A549 (cell line): ENCODE data around the gene OGFOD2. TPM values are rescaled to one million over a fixed set of nuclear protein-coding genes. Genes with fewer than 3 reads are reported as not detected.

Experiments used
- ATAC-seq, 2 experiments: fragments of 200-7000 bp in 1 of 2; fragments of >200 bp in 1 of 2; cut with Nextera tagmentation in 1 of 2; cut with Tn5 transposase in 1 of 2; 3 replicates each; pipeline versions ENCODE4 v1.8.0 to v1.9.1; 2018 to 2020; ENCODE audit warnings: mild to moderate bottlenecking in 1 of 2, moderate library complexity in 1 of 2
- CTCF ChIA-PET: fragments of 300-600 bp; sonication (Branson Sonifier 250); formaldehyde crosslinking; extraction: SDS; loops from one replicate; lab custom pipeline; 2021; ENCODE audit warnings: antibody characterized with exemption, inconsistent platforms; lab: Yijun Ruan, JAX
- POLR2A ChIA-PET: fragments of 350-600 bp; formaldehyde crosslinking; extraction: SDS; loops from one replicate; lab custom pipeline; 2021; ENCODE audit warnings: antibody characterized with exemption, inconsistent platforms; lab: Yijun Ruan, JAX
- DNase-seq, 2 experiments: peaks; one replicate each; pipeline versions ENCODE4 v3.0.0 to v3.0.0-alpha.2; 2011 to 2016; ENCODE audit warnings: low read depth in 1 of 2, low spot score in 1 of 2
- FAIRE-seq: peaks from 2 replicates; lab custom pipeline; 2011; peaks lifted over from hg19 to GRCh38; lab: Jason Lieb, UNC
- H3K27ac ChIP-seq, 2 experiments: fragments of >200 bp; sonication (Bioruptor Twin); formaldehyde crosslinking; 3 replicates each; pipeline ENCODE4 v1.5.1; 2016 to 2017
- H3K4me1 ChIP-seq: fragments of >200 bp; sonication (Bioruptor Twin); formaldehyde crosslinking; 3 replicates; pipeline ENCODE4 v1.6.1; 2016
- H3K4me2 ChIP-seq: fragments of >200 bp; sonication (Bioruptor Twin); formaldehyde crosslinking; 3 replicates; pipeline ENCODE4 v1.6.1; 2016
- H3K4me3 ChIP-seq: fragments of >200 bp; sonication (Bioruptor Twin); formaldehyde crosslinking; 3 replicates; pipeline ENCODE4 v1.5.1; 2016
- H3K9me3 ChIP-seq: fragments of >200 bp; sonication (Bioruptor Twin); formaldehyde crosslinking; 3 replicates; pipeline ENCODE4 v1.6.1; 2016
- BHLHE40 ChIP-seq: IDR thresholded peaks from 2 replicates; pipeline ENCODE4 v1.6.1; 2012; ENCODE audit warnings: low read depth, low read length, inconsistent platforms
- FOSB ChIP-seq: fragments of 250-450 bp; sonication (Bioruptor Pico); IDR thresholded peaks from 2 replicates; pipeline ENCODE4 v1.5.0; 2020; ENCODE audit warnings: mild to moderate bottlenecking, moderate library complexity
- FOSL2 ChIP-seq, 2 experiments: fragments of 450-650 bp in 1 of 2; fragments of >200 bp in 1 of 2; sonication (Bioruptor Twin) in 1 of 2; formaldehyde crosslinking; IDR thresholded peaks; 2 replicates each; pipeline versions ENCODE4 v1.5.0 to v1.6.1; 2016 to 2020; ENCODE audit warnings: mild to moderate bottlenecking in 1 of 2, moderate library complexity in 1 of 2
- FOXS1 ChIP-seq: fragments of 250-450 bp; sonication (Bioruptor Pico); IDR thresholded peaks from 2 replicates; pipeline ENCODE4 v1.5.0; 2020; ENCODE audit warnings: mild to moderate bottlenecking, moderate library complexity
- GATA3 ChIP-seq: IDR thresholded peaks from 2 replicates; pipeline ENCODE4 v1.6.1; 2012; ENCODE audit warnings: borderline replicate concordance
- HDAC2 ChIP-seq: fragments of 200-600 bp; sonication (generic); IDR thresholded peaks from 2 replicates; pipeline ENCODE4 v1.6.1; 2016
- HEYL ChIP-seq: fragments of 250-450 bp; sonication (Bioruptor Pico); IDR thresholded peaks from 2 replicates; pipeline ENCODE4 v1.8.0; 2021; ENCODE audit warnings: mild to moderate bottlenecking, moderate library complexity
- MAFK ChIP-seq: fragments of 450-650 bp; IDR thresholded peaks from 2 replicates; pipeline ENCODE4 v1.6.1; 2014; ENCODE audit not compliant: partially characterized antibody
- MAZ ChIP-seq: fragments of 150-350 bp; IDR thresholded peaks from 2 replicates; pipeline ENCODE4 v1.6.1; 2014; ENCODE audit warnings: antibody characterized with exemption, low read depth, low read length, borderline replicate concordance
- MYC ChIP-seq: IDR thresholded peaks from 2 replicates; pipeline ENCODE4 v1.6.1; 2012; ENCODE audit warnings: mild to moderate bottlenecking, inconsistent platforms, low read length, improper control_type of control experiment, borderline replicate concordance
- NPAS2 ChIP-seq: fragments of 250-450 bp; sonication (Bioruptor Pico); IDR thresholded peaks from 2 replicates; pipeline ENCODE4 v1.8.0; 2022; ENCODE audit warnings: mild to moderate bottlenecking, moderate library complexity, borderline replicate concordance
- NR3C1 ChIP-seq: fragments of >200 bp; sonication (Bioruptor Twin); formaldehyde crosslinking; IDR thresholded peaks from 3 replicates; pipeline ENCODE4 v1.6.1; 2017
- PHF8 ChIP-seq: fragments of 200-600 bp; sonication (generic); IDR thresholded peaks from 2 replicates; pipeline ENCODE4 v1.6.1; 2016; ENCODE audit warnings: low read depth, mild to moderate bottlenecking, antibody characterized with exemption, moderate library complexity, borderline replicate concordance
- RARB ChIP-seq: fragments of 250-450 bp; sonication (Bioruptor Pico); IDR thresholded peaks from 2 replicates; pipeline ENCODE4 v1.8.0; 2021; ENCODE audit warnings: mild to moderate bottlenecking, moderate library complexity
- RNF2 ChIP-seq: fragments of 200-600 bp; sonication (generic); IDR thresholded peaks from 2 replicates; pipeline ENCODE4 v1.6.1; 2016; ENCODE audit warnings: low read depth, mild to moderate bottlenecking, antibody characterized with exemption, moderate library complexity, borderline replicate concordance
- SMC3 ChIP-seq: fragments of >200 bp; sonication (Bioruptor Twin); formaldehyde crosslinking; IDR thresholded peaks from 3 replicates; pipeline ENCODE4 v1.6.1; 2018; ENCODE audit warnings: inconsistent platforms
- SREBF2 ChIP-seq: fragments of 450-650 bp; IDR thresholded peaks from 2 replicates; pipeline ENCODE4 v1.6.1; 2014; ENCODE audit warnings: mild to moderate bottlenecking, moderate library complexity
- TP53 ChIP-seq: fragments of 250-450 bp; sonication (Bioruptor Pico); IDR thresholded peaks from 2 replicates; pipeline ENCODE4 v1.5.0; 2021; ENCODE audit warnings: mild to moderate bottlenecking, moderate library complexity
- ZC3H11A ChIP-seq: fragments of 450-650 bp; IDR thresholded peaks from 2 replicates; pipeline ENCODE4 v1.6.1; 2014; ENCODE audit warnings: antibody characterized with exemption, mild to moderate bottlenecking
- ZFP36 ChIP-seq: fragments of 450-650 bp; IDR thresholded peaks from 2 replicates; pipeline ENCODE4 v1.6.1; 2014; ENCODE audit warnings: borderline replicate concordance; ENCODE audit not compliant: partially characterized antibody
- ZNF302 ChIP-seq: fragments of 250-450 bp; sonication (Bioruptor Pico); IDR thresholded peaks from 2 replicates; pipeline ENCODE4 v1.9.0; 2021; ENCODE audit warnings: inconsistent platforms, mild to moderate bottlenecking, moderate library complexity
- WGBS: methylation state at CpG from one replicate; pipeline ENCODE4 v1.1.6; 2017; ENCODE audit errors: missing lambda C conversion rate; 5-methylcytosine and 5-hydroxymethylcytosine counted together
- polyA plus RNA-seq, 4 experiments: library from polyadenylated mRNA; depleted of rRNA in 3 of 4; stranded (reverse); fragments of >200 nt; fragmentation: RNase III in 1 of 4; extraction: RNeasy Plus Mini Kit Qiagen cat#74134 plus additional on column Dnase treatment in 1 of 4; gene quantifications; 2 replicates in 3 of 4; 3 replicates in 1 of 4; pipeline ENCODE4 v1.2.3, GENCODE V29; 2011 to 2017
- TF ChIP-seq, protein P1 (sequence below): fragments of >200 bp; sonication (Bioruptor Twin); formaldehyde crosslinking; IDR thresholded peaks from 2 replicates; pipeline ENCODE4 v1.6.1; 2016
- TF ChIP-seq, protein P2 (sequence below): IDR thresholded peaks from 2 replicates; pipeline ENCODE4 v1.6.1; 2012
- TF ChIP-seq, protein P3 (sequence below): IDR thresholded peaks from 2 replicates; pipeline ENCODE4 v1.6.1; 2012
- TF ChIP-seq, protein P4 (sequence below): fragments of 250-450 bp; sonication (Bioruptor Pico); IDR thresholded peaks from 2 replicates; pipeline ENCODE4 v1.5.0; 2020; ENCODE audit warnings: low read depth, mild to moderate bottlenecking, moderate library complexity

Gene OGFOD2
- polyA plus RNA-seq, 2 of the 4 experiments (the other 2 are of a cell fraction) = 11.0 to 18.2 TPM

DNA sequence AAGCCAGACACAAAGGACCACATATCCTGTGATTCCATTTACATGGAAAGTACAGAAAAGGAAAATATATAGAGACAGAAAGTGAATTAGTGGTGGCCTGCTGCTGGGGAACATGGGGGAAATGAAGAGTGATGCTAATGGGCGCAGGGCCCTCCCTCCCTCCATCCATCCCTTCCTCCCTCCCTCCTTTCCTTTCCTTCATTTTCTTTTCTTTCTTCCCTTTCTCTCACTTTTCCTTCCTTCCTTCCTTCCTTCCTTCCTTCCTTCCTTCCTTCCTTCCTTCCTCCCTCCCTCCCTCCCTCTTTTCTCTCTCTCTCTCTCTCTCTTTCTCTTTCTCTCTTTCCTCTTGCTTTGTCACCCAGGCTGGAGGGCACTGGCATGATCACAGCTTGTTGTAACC lies 42.7 kb downstream of the OGFOD2 start:
- Histone ChIP-seq H3K4me2 (no peak overlapping the region), H3K27ac (peak overlapping the region; percentile 59 to 84; a peak in 4 of 6 replicates), H3K4me1 (peaks cover 32% of the 10 kb centered on the region), H3K9me3 (no peaks in the 10 kb centered on the region), H3K4me3 (no peak overlapping the region)
- ATAC-seq (no peak), DNase-seq (no peak), FAIRE-seq (no peak)
- TF ChIP-seq SREBF2 = no peak
- no peak for TF ChIP-seq SMC3
- no peak for TF ChIP-seq HDAC2
- TF ChIP-seq MAFK = no peak
- TF ChIP-seq PHF8 = no peak
- WGBS = 92% methylated on average over 1 of the region's 1 CpG
- ChIA-PET CTCF (interaction anchor here (0.6 kb wide), 1 partner anchor 29 kb away, joined by 3 read pairs; no protein-coding TSS in a partner anchor), POLR2A (no interaction called here)

DNA sequence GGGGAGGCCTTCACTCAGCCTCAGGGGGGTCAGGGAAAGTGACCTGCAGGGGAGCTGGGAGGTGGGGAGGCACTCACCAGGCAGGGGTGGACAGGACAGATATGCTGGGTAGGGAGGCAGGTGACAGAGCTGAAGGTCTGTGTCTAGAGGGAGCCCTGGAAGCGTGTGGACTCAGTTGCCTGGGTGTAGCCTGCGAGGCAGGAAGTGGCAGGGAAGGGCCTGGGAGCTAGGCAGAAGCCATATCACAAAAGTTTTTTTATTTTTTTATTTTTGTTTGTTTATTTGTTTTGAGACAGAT lies 44.7 kb downstream of the OGFOD2 start:
- H3K9me3 ChIP-seq = no peaks in the 10 kb centered on the region
- peak overlapping the region; percentile 57 to 84 for H3K27ac ChIP-seq
- TF ChIP-seq ZC3H11A (no peak), FOSB (CRISPR knock-in tag) (no peak), RARB (CRISPR knock-in tag) (no peak), FOSL2 (IDR thresholded peaks at IDR 0.05) (no peak), FOSL2 (CRISPR knock-in tag; IDR thresholded peaks at IDR 0.05) (no peak), HEYL (no peak), NPAS2 (no peak), ZNF302 (CRISPR knock-in tag) (no peak), RNF2 (no peak), BHLHE40 (no peak)
- TF ChIP-seq, protein P1, sequence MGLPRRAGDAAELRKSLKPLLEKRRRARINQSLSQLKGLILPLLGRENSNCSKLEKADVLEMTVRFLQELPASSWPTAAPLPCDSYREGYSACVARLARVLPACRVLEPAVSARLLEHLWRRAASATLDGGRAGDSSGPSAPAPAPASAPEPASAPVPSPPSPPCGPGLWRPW = no peak
- TF ChIP-seq, protein P2, sequence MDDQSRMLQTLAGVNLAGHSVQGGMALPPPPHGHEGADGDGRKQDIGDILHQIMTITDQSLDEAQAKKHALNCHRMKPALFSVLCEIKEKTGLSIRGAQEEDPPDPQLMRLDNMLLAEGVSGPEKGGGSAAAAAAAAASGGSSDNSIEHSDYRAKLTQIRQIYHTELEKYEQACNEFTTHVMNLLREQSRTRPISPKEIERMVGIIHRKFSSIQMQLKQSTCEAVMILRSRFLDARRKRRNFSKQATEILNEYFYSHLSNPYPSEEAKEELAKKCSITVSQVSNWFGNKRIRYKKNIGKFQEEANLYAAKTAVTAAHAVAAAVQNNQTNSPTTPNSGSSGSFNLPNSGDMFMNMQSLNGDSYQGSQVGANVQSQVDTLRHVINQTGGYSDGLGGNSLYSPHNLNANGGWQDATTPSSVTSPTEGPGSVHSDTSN = no peak
- peak overlapping the region; percentile 39 for H3K4me2 ChIP-seq
- no peak overlapping the region for H3K4me3 ChIP-seq
- ChIA-PET POLR2A (interaction anchor here (1.6 kb wide), 1 partner anchor 213 kb away, joined by 5 read pairs; no protein-coding TSS in a partner anchor), CTCF (interaction anchor here (0.6 to 1.5 kb wide), 5 partner anchors 9 to 32 kb away, joined by 3 to 5 read pairs (median 3); no protein-coding TSS in a partner anchor)
- 87% methylated on average over 2 of the region's 2 CpGs for WGBS
- ATAC-seq (peak; percentile 56 to 68; a peak in 5 of 6 replicates), FAIRE-seq (no peak), DNase-seq (no peak)
- peaks cover 36% of the 10 kb centered on the region for H3K4me1 ChIP-seq

DNA sequence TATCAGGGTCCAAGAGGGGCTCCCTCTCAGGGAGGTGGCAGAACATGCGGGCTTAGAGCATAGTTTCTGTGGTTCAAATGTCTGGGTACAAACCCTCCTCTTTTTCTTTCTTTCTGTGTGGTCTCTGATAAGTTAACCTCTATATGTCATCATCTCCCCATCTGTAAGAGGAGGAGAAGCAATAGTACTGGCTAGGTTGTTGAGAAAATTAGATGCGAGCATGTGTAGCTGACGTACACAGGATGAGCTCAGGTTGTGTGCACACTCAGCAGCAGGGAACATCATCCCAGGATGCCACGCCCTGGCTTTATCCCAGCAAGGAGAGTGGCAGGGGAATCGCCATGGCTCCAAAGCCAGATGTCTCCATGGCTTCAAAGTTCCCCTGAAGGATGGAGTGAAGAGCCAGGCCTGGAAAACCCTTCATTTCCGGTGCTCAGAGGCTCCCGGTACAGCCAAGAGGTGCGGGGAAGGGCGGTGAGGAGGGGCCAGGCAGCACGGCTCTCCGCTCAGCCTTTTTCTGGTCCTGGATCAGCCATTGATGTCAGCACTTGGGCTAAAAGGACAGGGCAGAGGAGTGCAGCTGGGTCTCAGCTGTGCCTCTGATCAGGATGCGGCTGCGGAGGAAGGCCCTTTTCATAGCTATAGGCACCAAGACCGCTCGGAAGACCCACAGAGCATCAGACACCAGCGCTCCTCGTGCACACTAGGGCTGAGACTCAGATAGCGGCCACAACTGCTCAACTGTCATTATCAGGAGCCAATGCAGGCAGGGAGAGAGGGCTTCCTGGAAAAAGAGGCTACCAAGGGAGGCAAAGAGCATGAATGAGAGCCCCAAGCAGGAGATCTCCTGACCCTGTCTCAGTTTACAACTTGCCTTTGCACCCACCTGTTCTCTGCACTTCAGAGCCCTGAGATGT lies 46.9 kb downstream of the OGFOD2 start:
- DNase-seq = no peak
- Histone ChIP-seq H3K27ac (peak overlapping the region in 1 of 2 experiments; percentile 84; a peak in 3 of 6 replicates), H3K4me1 (peaks cover 42% of the 10 kb centered on the region), H3K4me2 (no peak overlapping the region), H3K4me3 (no peak overlapping the region), H3K9me3 (no peaks in the 10 kb centered on the region)
- ATAC-seq = no peak
- 90% methylated on average over 18 of the region's 18 CpGs for WGBS
- TF ChIP-seq, protein P2 = no peak
- TF ChIP-seq GATA3 = no peak
- TF ChIP-seq TP53 (CRISPR knock-in tag) = no peak
- TF ChIP-seq MYC = no peak
- TF ChIP-seq, protein P1 = no peak
- TF ChIP-seq NR3C1 = no peak
- TF ChIP-seq ZFP36 = no peak
- TF ChIP-seq, protein P3, sequence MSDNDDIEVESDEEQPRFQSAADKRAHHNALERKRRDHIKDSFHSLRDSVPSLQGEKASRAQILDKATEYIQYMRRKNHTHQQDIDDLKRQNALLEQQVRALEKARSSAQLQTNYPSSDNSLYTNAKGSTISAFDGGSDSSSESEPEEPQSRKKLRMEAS = no peak
- TF ChIP-seq MAZ = no peak
- TF ChIP-seq, protein P4, sequence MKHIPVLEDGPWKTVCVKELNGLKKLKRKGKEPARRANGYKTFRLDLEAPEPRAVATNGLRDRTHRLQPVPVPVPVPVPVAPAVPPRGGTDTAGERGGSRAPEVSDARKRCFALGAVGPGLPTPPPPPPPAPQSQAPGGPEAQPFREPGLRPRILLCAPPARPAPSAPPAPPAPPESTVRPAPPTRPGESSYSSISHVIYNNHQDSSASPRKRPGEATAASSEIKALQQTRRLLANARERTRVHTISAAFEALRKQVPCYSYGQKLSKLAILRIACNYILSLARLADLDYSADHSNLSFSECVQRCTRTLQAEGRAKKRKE (CRISPR knock-in tag) = no peak
- no peak for TF ChIP-seq FOXS1
- ChIA-PET POLR2A (no interaction called here), CTCF (interaction anchor here (0.8 to 1.3 kb wide), 2 partner anchors 11 to 20 kb away, joined by 3 to 4 read pairs; no protein-coding TSS in a partner anchor)
- FAIRE-seq = no peak
